22Rv1 (cell line): ENCODE data around the gene OR2H1.

Experiments used
- ZFX ChIP-seq: fragments of 450-650 bp; IDR thresholded peaks from 2 replicates; pipeline ENCODE4 v1.6.1; 2017; ENCODE audit warnings: antibody characterized with exemption, borderline replicate concordance
- TF ChIP-seq, protein P1 (sequence below): fragments of 450-650 bp; IDR thresholded peaks from 2 replicates; pipeline ENCODE4 v1.5.1; 2017; ENCODE audit warnings: mild to moderate bottlenecking

- TF ChIP-seq, protein P1, sequence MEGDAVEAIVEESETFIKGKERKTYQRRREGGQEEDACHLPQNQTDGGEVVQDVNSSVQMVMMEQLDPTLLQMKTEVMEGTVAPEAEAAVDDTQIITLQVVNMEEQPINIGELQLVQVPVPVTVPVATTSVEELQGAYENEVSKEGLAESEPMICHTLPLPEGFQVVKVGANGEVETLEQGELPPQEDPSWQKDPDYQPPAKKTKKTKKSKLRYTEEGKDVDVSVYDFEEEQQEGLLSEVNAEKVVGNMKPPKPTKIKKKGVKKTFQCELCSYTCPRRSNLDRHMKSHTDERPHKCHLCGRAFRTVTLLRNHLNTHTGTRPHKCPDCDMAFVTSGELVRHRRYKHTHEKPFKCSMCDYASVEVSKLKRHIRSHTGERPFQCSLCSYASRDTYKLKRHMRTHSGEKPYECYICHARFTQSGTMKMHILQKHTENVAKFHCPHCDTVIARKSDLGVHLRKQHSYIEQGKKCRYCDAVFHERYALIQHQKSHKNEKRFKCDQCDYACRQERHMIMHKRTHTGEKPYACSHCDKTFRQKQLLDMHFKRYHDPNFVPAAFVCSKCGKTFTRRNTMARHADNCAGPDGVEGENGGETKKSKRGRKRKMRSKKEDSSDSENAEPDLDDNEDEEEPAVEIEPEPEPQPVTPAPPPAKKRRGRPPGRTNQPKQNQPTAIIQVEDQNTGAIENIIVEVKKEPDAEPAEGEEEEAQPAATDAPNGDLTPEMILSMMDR: no peak
- TF ChIP-seq ZFX: no peak
These were observed 4.3 kb downstream of the OR2H1 start for GRCh38 chr6:29461021-29461814.
